ENCODE data around the gene AKIRIN2. TPM values are rescaled to one million over a fixed set of nuclear protein-coding genes. Genes with fewer than 3 reads are reported as not detected.

The AKIRIN2 gene
- total and polyA plus RNA-seq, 2 donors (not counting 3 experiments of a cell fraction or from before 2014, with no cell fraction given): 19.0 to 46.4 TPM

DNA sequence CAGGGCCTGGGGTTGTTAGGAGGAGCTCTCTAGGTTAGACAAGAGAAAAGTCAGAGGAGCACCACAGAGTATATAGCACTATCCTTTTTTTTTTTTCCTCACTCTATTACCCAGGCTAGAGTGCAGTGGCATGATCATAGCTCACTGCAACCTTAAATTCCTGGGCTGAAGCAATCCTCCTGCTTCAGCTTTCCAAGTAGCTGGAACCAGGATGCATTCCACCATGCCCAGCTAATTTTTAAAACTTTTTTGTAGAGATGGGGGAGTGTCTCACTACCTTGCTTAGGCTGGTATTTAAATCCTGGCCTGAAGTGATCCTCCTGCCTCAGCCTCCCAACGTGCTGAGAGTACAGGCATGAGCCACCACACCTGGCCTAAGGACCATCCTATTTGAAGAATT is 19.3 kb upstream of the AKIRIN2 start:
- Histone ChIP-seq H3K9me3 (replicated peaks; ENCODE audit: control insufficient read depth, insufficient read depth, low read length) (no peaks in the 10 kb centered on the region), H3K9me1 (replicated peaks; ENCODE audit: control insufficient read depth, extremely low read depth, insufficient read depth, low read length) (no peaks in the 10 kb centered on the region), H3K9ac (replicated peaks; ENCODE audit: extremely low read depth, insufficient read depth, low read length) (no peak overlapping the region), H3K27me3 (ENCODE audit: control insufficient read depth in 2 of 2, insufficient read depth in 2 of 2, low read length in 2 of 2) (no peaks in the 10 kb centered on the region), H2AFZ (ENCODE audit: low read depth, low read length) (no peak overlapping the region), H3K4me2 (ENCODE audit: insufficient read depth, low read length) (no peak overlapping the region), H3K4me3 (replicated peaks in 1 of 3; ENCODE audit: insufficient read depth in 1 of 3, low read depth in 1 of 3, low read length in 3 of 3) (no peak overlapping the region), H3K79me2 (ENCODE audit: control insufficient read depth, insufficient read depth, low read length) (no peaks in the 10 kb centered on the region), H3K27ac (ENCODE audit: insufficient read depth, low read depth, low read length) (no peak overlapping the region), H4K20me1 (replicated peaks; ENCODE audit: control insufficient read depth, extremely low read depth, insufficient read depth, low read length) (no peaks in the 10 kb centered on the region), H3K36me3 (ENCODE audit: control insufficient read depth in 2 of 2, extremely low read depth in 1 of 2, insufficient read depth in 2 of 2, low read length in 2 of 2) (no peaks in the 10 kb centered on the region), H3K4me1 (ENCODE audit: control insufficient read depth, extremely low read depth, insufficient read depth, low read length) (peaks cover 11% of the 10 kb centered on the region)
- BruUV-seq (replicated peaks): no TSS peak
- CTCF ChIA-PET: no interaction called here
- POLR2A ChIA-PET: no interaction called here
- dilution Hi-C loops (cut with MboI; ENCODE audit: extremely low pct_ligation_motif_present, low sequenced_read_pairs): no loop called here
- intact Hi-C loops (cut with micrococcal nuclease): no loop called here
- TF ChIP-seq POLR2AphosphoS5 (IDR thresholded peaks at IDR 0.05; ENCODE audit: insufficient read depth, low read depth, low read length) (no peak), GATA2 (IDR thresholded peaks at IDR 0.05; ENCODE audit: insufficient read depth, insufficient read length, low read depth, low read length) (no peak)
- FAIRE-seq: no peak
- no peak for DNase-seq (ENCODE audit: low read depth, low spot score)

DNA sequence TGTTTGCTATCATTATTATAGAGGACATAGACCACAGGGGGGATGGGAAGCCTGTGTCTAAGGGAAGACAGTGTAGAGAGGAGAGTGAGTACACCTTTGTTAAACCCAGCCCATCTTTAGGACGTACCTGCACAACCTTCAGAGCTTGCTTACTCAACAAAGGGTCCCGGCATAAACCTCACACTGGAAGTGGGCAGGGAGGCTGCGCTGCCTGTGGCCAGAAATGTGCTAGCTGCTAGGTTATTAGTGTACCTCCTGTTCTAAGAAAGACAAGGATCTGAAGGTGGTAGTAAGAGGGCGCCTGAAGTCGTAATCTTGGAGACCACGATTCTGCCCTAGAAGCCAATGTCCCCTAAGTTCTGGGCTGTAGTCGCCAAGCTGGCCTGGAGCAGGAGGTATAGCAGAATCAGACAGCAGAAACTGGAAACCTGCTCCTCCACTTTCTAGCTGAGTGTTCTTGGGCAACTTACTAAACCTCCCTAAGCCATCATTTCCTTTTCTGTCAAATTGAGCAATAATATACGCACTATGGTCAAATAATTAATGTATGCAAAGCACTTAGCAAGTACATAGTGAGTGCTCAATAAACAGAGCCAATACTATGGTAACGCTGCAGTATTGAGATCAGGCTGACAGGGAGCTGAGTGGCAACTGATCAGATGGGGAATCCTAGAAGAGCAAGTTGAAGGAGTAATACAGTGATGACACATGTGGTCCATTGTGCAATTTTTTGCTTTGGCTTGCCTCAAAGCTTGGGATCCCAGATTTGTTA is 16.8 kb upstream of the AKIRIN2 start:
- no peak overlapping the region for H3K4me2 ChIP-seq (ENCODE audit: insufficient read depth, low read length)
- H3K4me3 ChIP-seq (replicated peaks in 1 of 3; ENCODE audit: insufficient read depth in 1 of 3, low read depth in 1 of 3, low read length in 3 of 3): no peak overlapping the region
- H2AFZ ChIP-seq (ENCODE audit: low read depth, low read length): no peak overlapping the region
- no peak overlapping the region for H3K9ac ChIP-seq (replicated peaks; ENCODE audit: extremely low read depth, insufficient read depth, low read length)
- no peaks in the 10 kb centered on the region for H3K36me3 ChIP-seq (ENCODE audit: control insufficient read depth in 2 of 2, extremely low read depth in 1 of 2, insufficient read depth in 2 of 2, low read length in 2 of 2)
- no peaks in the 10 kb centered on the region for H3K9me3 ChIP-seq (replicated peaks; ENCODE audit: control insufficient read depth, insufficient read depth, low read length)
- H3K27ac ChIP-seq (ENCODE audit: insufficient read depth, low read depth, low read length): no peak overlapping the region
- no peak for TF ChIP-seq FOS (IDR thresholded peaks at IDR 0.05; ENCODE audit: borderline replicate concordance, insufficient read depth, low read length)
- TF ChIP-seq, protein P1, sequence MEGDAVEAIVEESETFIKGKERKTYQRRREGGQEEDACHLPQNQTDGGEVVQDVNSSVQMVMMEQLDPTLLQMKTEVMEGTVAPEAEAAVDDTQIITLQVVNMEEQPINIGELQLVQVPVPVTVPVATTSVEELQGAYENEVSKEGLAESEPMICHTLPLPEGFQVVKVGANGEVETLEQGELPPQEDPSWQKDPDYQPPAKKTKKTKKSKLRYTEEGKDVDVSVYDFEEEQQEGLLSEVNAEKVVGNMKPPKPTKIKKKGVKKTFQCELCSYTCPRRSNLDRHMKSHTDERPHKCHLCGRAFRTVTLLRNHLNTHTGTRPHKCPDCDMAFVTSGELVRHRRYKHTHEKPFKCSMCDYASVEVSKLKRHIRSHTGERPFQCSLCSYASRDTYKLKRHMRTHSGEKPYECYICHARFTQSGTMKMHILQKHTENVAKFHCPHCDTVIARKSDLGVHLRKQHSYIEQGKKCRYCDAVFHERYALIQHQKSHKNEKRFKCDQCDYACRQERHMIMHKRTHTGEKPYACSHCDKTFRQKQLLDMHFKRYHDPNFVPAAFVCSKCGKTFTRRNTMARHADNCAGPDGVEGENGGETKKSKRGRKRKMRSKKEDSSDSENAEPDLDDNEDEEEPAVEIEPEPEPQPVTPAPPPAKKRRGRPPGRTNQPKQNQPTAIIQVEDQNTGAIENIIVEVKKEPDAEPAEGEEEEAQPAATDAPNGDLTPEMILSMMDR (IDR thresholded peaks at IDR 0.05; ENCODE audit: extremely low read depth in 1 of 2, insufficient read depth in 1 of 2, low read depth in 1 of 2, low read length in 2 of 2): no peak
- TF ChIP-seq MYC (IDR thresholded peaks at IDR 0.05; ENCODE audit: low read depth, low read length): no peak
- no peak for TF ChIP-seq GATA2 (IDR thresholded peaks at IDR 0.05; ENCODE audit: insufficient read depth, insufficient read length, low read depth, low read length)
- TF ChIP-seq, protein P2, sequence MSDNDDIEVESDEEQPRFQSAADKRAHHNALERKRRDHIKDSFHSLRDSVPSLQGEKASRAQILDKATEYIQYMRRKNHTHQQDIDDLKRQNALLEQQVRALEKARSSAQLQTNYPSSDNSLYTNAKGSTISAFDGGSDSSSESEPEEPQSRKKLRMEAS (IDR thresholded peaks at IDR 0.05; ENCODE audit: insufficient read depth, insufficient read length): no peak
- TF ChIP-seq JUN (IDR thresholded peaks at IDR 0.05; ENCODE audit: borderline replicate concordance, insufficient read depth, insufficient read length, low read depth): no peak
- no peak for TF ChIP-seq EZH2 (IDR thresholded peaks at IDR 0.05; ENCODE audit: borderline replicate concordance, low read depth, low read length, severe bottlenecking)
- no peak for TF ChIP-seq POLR2AphosphoS5 (IDR thresholded peaks at IDR 0.05; ENCODE audit: insufficient read depth, low read depth, low read length)
- TF ChIP-seq POLR2A (IDR thresholded peaks at IDR 0.05; ENCODE audit: low read depth, low read length): no peak
- ChIA-PET CTCF (no interaction called here), POLR2A (no interaction called here)
- no peaks in the 10 kb centered on the region for H3K27me3 ChIP-seq (ENCODE audit: control insufficient read depth in 2 of 2, insufficient read depth in 2 of 2, low read length in 2 of 2)
- DNase-seq (ENCODE audit: low read depth, low spot score): no peak
- peaks cover 15% of the 10 kb centered on the region for H3K4me1 ChIP-seq (ENCODE audit: control insufficient read depth, extremely low read depth, insufficient read depth, low read length)
- no TSS peak for BruUV-seq (replicated peaks)
- FAIRE-seq: no peak
- H4K20me1 ChIP-seq (replicated peaks; ENCODE audit: control insufficient read depth, extremely low read depth, insufficient read depth, low read length): no peaks in the 10 kb centered on the region
- intact Hi-C loops (cut with micrococcal nuclease) (no loop called here), dilution Hi-C loops (cut with MboI; ENCODE audit: extremely low pct_ligation_motif_present, low sequenced_read_pairs) (no loop called here)
- H3K79me2 ChIP-seq (ENCODE audit: control insufficient read depth, insufficient read depth, low read length): no peaks in the 10 kb centered on the region
- no peaks in the 10 kb centered on the region for H3K9me1 ChIP-seq (replicated peaks; ENCODE audit: control insufficient read depth, extremely low read depth, insufficient read depth, low read length)

Data from endothelial cell of umbilical vein (primary cell).